ENCODE results near the gene PAAF1. TPM values are rescaled to one million over a fixed set of nuclear protein-coding genes. Genes with fewer than 3 reads are reported as not detected.

Gene PAAF1
- total RNA-seq, 4 donors from 2014 or later: 0.37 to 10.5 (median 6.4) TPM

DNA sequence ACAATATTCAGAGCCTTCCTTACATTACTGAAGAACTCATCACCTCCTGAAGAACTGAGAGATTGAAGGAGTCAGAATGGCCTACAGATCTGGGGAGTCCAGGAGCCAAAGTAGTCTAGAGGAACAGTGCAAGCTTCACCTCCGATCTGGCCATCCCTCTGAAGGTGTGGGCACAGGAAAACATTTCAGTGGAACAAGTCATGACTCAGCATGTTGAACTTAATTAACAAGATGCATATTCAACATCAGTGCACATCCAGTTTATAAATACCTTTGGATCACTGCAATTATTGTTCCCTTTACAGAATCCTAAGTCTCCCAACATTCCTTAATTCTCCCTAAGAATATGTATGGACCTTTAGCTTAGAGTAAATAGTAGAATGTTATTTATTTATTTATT, 25.5 kb downstream of the PAAF1 start:
- intact Hi-C loops (cut with DNase I; ENCODE audit: low total_unique reads) (no loop called here), in situ Hi-C loops (cut with MboI; ENCODE audit: low pct_ligation_motif_present in 1 of 4, low pct_unique_long_range_greater_than_20kb in 1 of 4, low sequenced_read_pairs in 3 of 4) (no loop called here)
- no peak for TF ChIP-seq CTCF (IDR thresholded peaks at IDR 0.05)
- TF ChIP-seq POLR2AphosphoS5 (IDR thresholded peaks at IDR 0.05): no peak
- TF ChIP-seq EP300 (IDR thresholded peaks at IDR 0.05; ENCODE audit: low read depth): no peak
- TF ChIP-seq POLR2A (IDR thresholded peaks at IDR 0.05): no peak
- Histone ChIP-seq H3K4me3 (no peak overlapping the region), H3K36me3 (peaks cover 0 to 5% (median 2%) of the 10 kb centered on the region in 4 donors), H3K27ac (no peak overlapping the region), H3K4me1 (no peaks in the 10 kb centered on the region), H3K9me3 (no peaks in the 10 kb centered on the region), H3K27me3 (no peaks in the 10 kb centered on the region)
- 96 to 100% methylated on average over 1 of the region's 1 CpG for WGBS, 2 donors (ENCODE audit: low coverage in 1 of 2)
- DNase-seq: no peak

- Histone ChIP-seq H3K9me3 (no peaks in the 10 kb centered on the region), H3K4me3 (no peak overlapping the region), H3K36me3 (peaks cover 0 to 9% (median 4%) of the 10 kb centered on the region in 4 donors), H3K27ac (no peak overlapping the region), H3K4me1 (no peaks in the 10 kb centered on the region), H3K27me3 (no peaks in the 10 kb centered on the region)
- in situ Hi-C loops (cut with MboI; ENCODE audit: low pct_ligation_motif_present in 1 of 4, low pct_unique_long_range_greater_than_20kb in 1 of 4, low sequenced_read_pairs in 3 of 4) (no loop called here), intact Hi-C loops (cut with DNase I; ENCODE audit: low total_unique reads) (no loop called here)
- no peak for TF ChIP-seq EP300 (IDR thresholded peaks at IDR 0.05; ENCODE audit: low read depth)
- TF ChIP-seq POLR2A (IDR thresholded peaks at IDR 0.05): no peak
- TF ChIP-seq POLR2AphosphoS5 (IDR thresholded peaks at IDR 0.05): no peak
- no peak for TF ChIP-seq CTCF (IDR thresholded peaks at IDR 0.05)
- 88 to 89% methylated on average over 2 to 4 of the region's 4 CpGs for WGBS, 2 donors (ENCODE audit: low coverage in 1 of 2)
- no peak for DNase-seq
Observed at GRCh38 chr11:73907191-73907590, 30.4 kb downstream of the PAAF1 start.

GRCh38 chr11:73912026-73912425, 35.2 kb downstream of the PAAF1 start:
- H3K4me1 ChIP-seq: no peaks in the 10 kb centered on the region
- H3K27ac ChIP-seq: no peak overlapping the region
- no peak for TF ChIP-seq CTCF (IDR thresholded peaks at IDR 0.05)
- TF ChIP-seq EP300 (IDR thresholded peaks at IDR 0.05; ENCODE audit: low read depth): no peak
- no peak for TF ChIP-seq POLR2A (IDR thresholded peaks at IDR 0.05)
- TF ChIP-seq POLR2AphosphoS5 (IDR thresholded peaks at IDR 0.05): no peak
- WGBS, 2 donors (ENCODE audit: low coverage in 1 of 2): 88 to 90% methylated on average over 2 of the region's 2 CpGs
- H3K36me3 ChIP-seq: peaks cover 0 to 28% (median 11%) of the 10 kb centered on the region in 4 donors
- in situ Hi-C loops (cut with MboI; ENCODE audit: low pct_ligation_motif_present in 1 of 4, low pct_unique_long_range_greater_than_20kb in 1 of 4, low sequenced_read_pairs in 3 of 4): no loop called here
- no peaks in the 10 kb centered on the region for H3K27me3 ChIP-seq
- intact Hi-C loops (cut with DNase I; ENCODE audit: low total_unique reads): no loop called here
- H3K9me3 ChIP-seq: no peaks in the 10 kb centered on the region
- H3K4me3 ChIP-seq: no peak overlapping the region
- DNase-seq: no peak

DNA sequence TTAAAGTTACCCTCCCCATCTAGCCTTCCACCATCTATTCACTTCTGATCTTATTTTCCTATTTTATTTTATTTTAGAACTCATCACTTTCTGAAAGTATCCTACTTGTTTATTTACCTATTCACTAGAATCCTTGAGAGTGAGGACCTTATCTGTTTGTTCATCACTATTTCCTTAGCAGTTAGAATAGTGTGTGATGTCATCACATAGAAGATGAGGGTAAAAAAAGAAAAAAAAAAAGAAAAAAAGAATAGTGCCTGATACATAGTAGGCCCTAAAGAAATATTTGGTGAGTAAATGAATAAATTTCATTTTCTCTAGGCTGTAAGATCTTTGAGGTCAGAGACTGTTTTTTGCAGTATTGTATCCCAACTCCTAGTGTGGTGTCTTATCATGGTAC, 36.7 kb downstream of the PAAF1 start:
- H3K27me3 ChIP-seq: no peaks in the 10 kb centered on the region
- in situ Hi-C loops (cut with MboI; ENCODE audit: low pct_ligation_motif_present in 1 of 4, low pct_unique_long_range_greater_than_20kb in 1 of 4, low sequenced_read_pairs in 3 of 4): no loop called here
- TF ChIP-seq POLR2AphosphoS5 (IDR thresholded peaks at IDR 0.05) (no peak), EP300 (IDR thresholded peaks at IDR 0.05; ENCODE audit: low read depth) (no peak)
- DNase-seq: no peak
- no peak overlapping the region for H3K27ac ChIP-seq
- H3K36me3 ChIP-seq: peaks cover 0 to 35% (median 17%) of the 10 kb centered on the region in 4 donors
- intact Hi-C loops (cut with DNase I; ENCODE audit: low total_unique reads): no loop called here
- no peaks in the 10 kb centered on the region for H3K9me3 ChIP-seq
- H3K4me3 ChIP-seq: no peak overlapping the region
- no peaks in the 10 kb centered on the region for H3K4me1 ChIP-seq

DNA sequence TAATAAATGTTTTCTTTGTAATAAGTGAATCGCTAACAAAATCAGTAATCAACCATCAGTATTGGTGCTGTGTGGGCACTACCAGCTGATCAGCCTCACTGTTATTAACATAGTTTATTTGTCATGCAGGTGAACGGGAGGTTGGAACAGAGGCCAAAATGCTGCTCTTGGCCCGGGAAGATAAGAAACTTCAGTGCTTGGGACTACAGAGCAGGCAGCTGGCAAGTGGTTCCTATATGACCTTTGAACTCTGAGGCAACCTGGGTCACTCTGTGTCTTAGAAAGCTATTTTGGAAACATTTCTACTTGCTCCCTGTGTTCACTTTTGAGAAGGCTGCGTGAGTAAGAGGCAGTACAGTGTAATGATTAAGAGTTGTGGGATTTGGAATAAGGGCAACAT, 37.5 kb downstream of the PAAF1 start:
- Histone ChIP-seq H3K27me3 (no peaks in the 10 kb centered on the region), H3K4me3 (no peak overlapping the region), H3K27ac (no peak overlapping the region), H3K36me3 (peaks cover 0 to 43% (median 20%) of the 10 kb centered on the region in 4 donors), H3K9me3 (no peaks in the 10 kb centered on the region), H3K4me1 (no peaks in the 10 kb centered on the region)
- 72 to 79% methylated on average over 3 to 4 of the region's 4 CpGs for WGBS, 2 donors (ENCODE audit: low coverage in 1 of 2)
- intact Hi-C loops (cut with DNase I; ENCODE audit: low total_unique reads): no loop called here
- no peak for DNase-seq
- in situ Hi-C loops (cut with MboI; ENCODE audit: low pct_ligation_motif_present in 1 of 4, low pct_unique_long_range_greater_than_20kb in 1 of 4, low sequenced_read_pairs in 3 of 4): no loop called here
- no peak for TF ChIP-seq EP300 (IDR thresholded peaks at IDR 0.05; ENCODE audit: low read depth)
- TF ChIP-seq POLR2AphosphoS5 (IDR thresholded peaks at IDR 0.05): no peak
- TF ChIP-seq CTCF (IDR thresholded peaks at IDR 0.05): no peak
- TF ChIP-seq POLR2A (IDR thresholded peaks at IDR 0.05): no peak

Measured in transverse colon (tissue), 4 donors.